Tibial artery (tissue), 4 donors: ENCODE measurements around the gene CXCL17.

Experiments
- DNase-seq, 2 donors: peaks; one replicate each; pipeline ENCODE4 v3.0.0-alpha.2; 2019
- H3K27ac ChIP-seq, 2 donors: fragments of 200-600 bp; sonication (generic) in 1 of 2; 1 replicate in 1 of 2; 2 replicates in 1 of 2; pipeline ENCODE4 v1.5.1; 2018 to 2019; ENCODE audit warnings: mild to moderate bottlenecking in 1 of 2
- H3K27me3 ChIP-seq, 2 donors: fragments of 200-600 bp; sonication (generic) in 1 of 2; one replicate each; pipeline versions ENCODE4 v1.5.1 to v1.6.0; 2016 to 2019
- H3K36me3 ChIP-seq, 3 donors: fragments of 200-600 bp; sonication (generic) in 2 of 3; one replicate each; pipeline ENCODE4 v1.5.1; 2016 to 2019; ENCODE audit warnings: mild to moderate bottlenecking in 2 of 3
- H3K4me1 ChIP-seq, 4 donors: fragments of 200-600 bp; sonication (generic) in 2 of 4; 1 replicate in 3 of 4; 2 replicates in 1 of 4; pipeline ENCODE4 v1.5.1; 2016 to 2019
- H3K4me3 ChIP-seq, 2 donors: fragments of 200-600 bp; sonication (generic) in 1 of 2; 1 replicate in 1 of 2; 2 replicates in 1 of 2; pipeline ENCODE4 v1.5.1; 2018 to 2019; ENCODE audit warnings: mild to moderate bottlenecking in 2 of 2
- H3K9me3 ChIP-seq, 3 donors: fragments of 200-600 bp; sonication (generic) in 1 of 3; one replicate each; pipeline ENCODE4 v1.5.1; 2016 to 2019
- CTCF ChIP-seq, 2 experiments: fragments of 200-600 bp in 1 of 2; fragments of 450-650 bp in 1 of 2; IDR thresholded peaks; one replicate each; pipeline ENCODE4 v1.5.1; 2017 to 2019; ENCODE audit warnings: antibody characterized with exemption in 2 of 2, mild to moderate bottlenecking in 1 of 2, moderate library complexity in 1 of 2
- intact Hi-C: fragments of 100-400 bp; cut with DNase I; formaldehyde crosslinking; loops from one replicate; pipeline ENCODE4 v1.15.0; 2023; ENCODE audit warnings: low total_unique reads

The CXCL17 gene

DNA sequence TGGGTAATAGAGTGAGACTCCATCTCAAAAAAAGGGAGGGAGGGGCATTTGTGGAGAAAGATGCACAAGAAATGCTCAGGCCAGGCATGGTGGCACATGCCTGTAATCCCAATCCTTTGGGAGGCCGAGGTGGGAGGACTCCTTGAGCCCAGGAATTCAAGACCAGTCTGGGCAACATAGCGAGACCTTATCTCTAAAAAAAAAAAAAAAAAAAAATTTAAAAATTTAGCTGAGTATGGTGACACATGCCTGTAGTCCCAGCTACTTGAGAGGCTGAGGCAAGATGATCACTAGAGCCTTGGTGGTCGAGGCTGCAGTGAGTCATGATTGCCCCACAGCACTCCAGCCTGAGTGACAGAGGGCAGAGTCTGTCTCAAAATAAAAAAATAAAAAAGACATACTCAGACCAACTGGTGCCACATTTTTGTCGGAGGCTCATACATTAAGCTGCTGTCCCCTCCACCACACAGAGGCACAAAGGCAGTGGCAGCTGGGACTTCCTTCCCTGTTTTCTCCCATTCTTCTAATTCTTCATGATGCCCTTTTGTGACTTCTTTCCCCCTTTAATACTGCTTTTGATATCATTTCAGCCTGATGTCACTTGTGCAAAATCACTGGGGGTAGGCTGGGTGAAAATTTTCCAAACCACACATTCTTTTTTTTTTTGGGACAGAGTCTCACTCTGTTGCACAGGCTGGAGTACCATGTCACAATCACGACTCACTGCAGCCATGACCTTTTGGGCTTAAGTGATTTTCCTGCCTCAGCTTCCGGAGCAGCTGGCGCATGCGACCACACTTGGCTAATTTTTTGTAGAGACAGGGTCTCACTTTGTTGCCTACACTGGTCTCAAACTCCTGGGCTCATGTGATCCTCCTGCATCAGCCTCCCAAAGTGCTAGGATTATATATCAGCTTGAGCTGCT lies 26.8 kb upstream of the CXCL17 start:
- intact Hi-C loops = no loop called here
- Histone ChIP-seq H3K4me3 (no peak overlapping the region), H3K27me3 (peaks cover 0 to 17% of the 10 kb centered on the region in 2 donors), H3K27ac (no peak overlapping the region), H3K36me3 (no peaks in the 10 kb centered on the region), H3K4me1 (peaks cover 0 to 3% (median 0%) of the 10 kb centered on the region in 4 donors), H3K9me3 (no peaks in the 10 kb centered on the region)
- TF ChIP-seq CTCF (IDR thresholded peaks at IDR 0.05) = no peak
- DNase-seq = no peak

DNA sequence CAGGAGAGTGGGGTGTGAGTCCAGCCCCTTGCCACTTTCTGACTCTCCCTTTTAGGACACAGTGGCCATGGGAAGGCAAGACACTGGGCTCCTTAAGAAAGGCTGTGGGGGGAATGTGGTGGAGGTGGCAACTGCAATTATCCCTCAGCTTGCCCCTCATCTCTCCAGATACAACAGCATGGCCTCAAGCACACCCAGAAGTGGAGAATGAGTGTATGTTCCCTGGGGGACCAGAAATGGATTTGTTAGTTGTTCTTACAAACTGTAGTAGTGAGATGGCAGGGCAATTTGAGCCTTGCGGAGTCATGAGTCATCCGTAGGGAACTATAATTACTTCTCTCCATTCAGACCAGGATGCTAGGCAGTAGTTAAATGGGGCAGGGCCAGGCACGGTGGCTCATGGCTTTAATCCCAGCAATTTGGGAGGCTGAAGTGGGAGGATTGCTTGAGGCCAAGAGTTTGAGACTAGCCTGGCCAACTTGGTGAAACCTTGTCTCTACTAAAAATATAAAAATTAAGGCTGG lies 25.6 kb upstream of the CXCL17 start:
- Histone ChIP-seq H3K27ac (no peak overlapping the region), H3K36me3 (no peaks in the 10 kb centered on the region), H3K9me3 (no peaks in the 10 kb centered on the region), H3K27me3 (peaks cover 0 to 17% of the 10 kb centered on the region in 2 donors), H3K4me3 (no peak overlapping the region), H3K4me1 (peaks cover 0 to 3% (median 0%) of the 10 kb centered on the region in 4 donors)
- DNase-seq = no peak
- intact Hi-C loops = no loop called here
- no peak for TF ChIP-seq CTCF (IDR thresholded peaks at IDR 0.05)

- no peaks in the 10 kb centered on the region for H3K36me3 ChIP-seq
- peaks cover 0 to 12% of the 10 kb centered on the region in 2 donors for H3K27me3 ChIP-seq
- DNase-seq = no peak
- no peak for TF ChIP-seq CTCF (IDR thresholded peaks at IDR 0.05)
- H3K9me3 ChIP-seq = no peaks in the 10 kb centered on the region
- intact Hi-C loops = no loop called here
- peaks cover 0 to 3% (median 0%) of the 10 kb centered on the region in 4 donors for H3K4me1 ChIP-seq
- H3K4me3 ChIP-seq = no peak overlapping the region
- no peak overlapping the region for H3K27ac ChIP-seq
Measured at GRCh38 chr19:42467183-42467760, 24.5 kb upstream of the CXCL17 start.

DNA sequence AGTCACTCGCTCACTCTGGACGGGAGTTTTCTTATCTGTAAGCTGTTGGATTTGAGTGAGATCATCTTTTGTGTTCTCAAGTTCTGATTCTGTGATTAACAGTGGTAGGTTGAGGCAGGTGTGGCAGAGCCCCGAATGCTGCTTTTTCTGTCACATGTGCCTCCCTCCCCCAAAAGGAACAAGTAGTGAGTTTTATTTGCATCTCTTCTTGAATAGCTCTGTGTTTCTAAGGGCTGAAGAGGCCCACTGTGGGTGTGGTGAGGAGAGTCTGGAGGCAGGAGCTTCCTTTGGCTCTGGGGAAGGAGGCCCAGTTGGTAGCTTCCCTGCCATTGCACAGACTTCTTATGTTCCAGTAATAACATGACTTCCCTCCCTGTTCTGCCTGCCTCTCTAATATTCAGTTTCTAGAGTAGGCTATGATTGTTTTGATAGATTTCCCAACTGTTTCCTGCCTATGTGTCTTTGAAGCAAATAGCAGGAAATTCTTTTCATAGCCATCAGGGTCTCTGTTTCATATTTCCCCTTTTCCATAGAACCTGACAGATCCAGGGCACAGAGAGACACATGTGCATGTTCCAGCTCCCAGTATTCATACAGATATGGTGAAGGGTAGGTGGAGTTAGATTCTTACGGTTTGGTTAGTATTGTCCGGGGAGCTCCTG lies 23.9 kb upstream of the CXCL17 start:
- TF ChIP-seq CTCF (IDR thresholded peaks at IDR 0.05) = no peak
- Histone ChIP-seq H3K4me1 (peaks cover 0 to 3% (median 0%) of the 10 kb centered on the region in 4 donors), H3K9me3 (no peaks in the 10 kb centered on the region), H3K36me3 (no peaks in the 10 kb centered on the region), H3K27ac (no peak overlapping the region), H3K27me3 (peaks cover 0 to 12% of the 10 kb centered on the region in 2 donors), H3K4me3 (no peak overlapping the region)
- no peak for DNase-seq
- intact Hi-C loops = no loop called here

DNA sequence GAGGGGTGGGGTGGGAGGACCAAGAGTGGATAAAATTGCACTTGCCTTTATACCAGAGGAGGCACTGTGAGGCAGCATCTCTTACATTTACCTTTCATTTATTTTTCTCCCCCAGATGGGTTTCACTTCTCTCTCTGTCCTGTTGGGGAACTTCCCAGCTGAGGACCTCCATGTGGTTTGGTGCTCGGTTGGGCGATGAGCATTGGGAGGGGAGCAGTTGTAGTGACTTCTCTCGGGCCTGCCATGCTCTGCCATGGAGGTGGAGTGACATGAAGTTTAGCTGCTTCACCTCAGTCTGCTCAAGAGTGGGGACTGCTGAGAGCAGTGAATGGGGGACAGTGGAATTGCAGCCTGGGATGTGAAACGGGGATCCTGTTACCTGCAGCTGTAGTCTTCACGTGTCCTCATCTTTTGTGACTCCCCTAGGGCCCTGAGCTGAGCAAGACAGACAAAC lies 23.1 kb upstream of the CXCL17 start:
- Histone ChIP-seq H3K9me3 (no peaks in the 10 kb centered on the region), H3K27me3 (peaks cover 0 to 8% of the 10 kb centered on the region in 2 donors), H3K36me3 (no peaks in the 10 kb centered on the region), H3K4me3 (no peak overlapping the region), H3K4me1 (peaks cover 0 to 1% (median 0%) of the 10 kb centered on the region in 4 donors), H3K27ac (no peak overlapping the region)
- DNase-seq = no peak
- intact Hi-C loops = no loop called here
- no peak for TF ChIP-seq CTCF (IDR thresholded peaks at IDR 0.05)
